ENCODE measurements around the gene KNSTRN.

DNA sequence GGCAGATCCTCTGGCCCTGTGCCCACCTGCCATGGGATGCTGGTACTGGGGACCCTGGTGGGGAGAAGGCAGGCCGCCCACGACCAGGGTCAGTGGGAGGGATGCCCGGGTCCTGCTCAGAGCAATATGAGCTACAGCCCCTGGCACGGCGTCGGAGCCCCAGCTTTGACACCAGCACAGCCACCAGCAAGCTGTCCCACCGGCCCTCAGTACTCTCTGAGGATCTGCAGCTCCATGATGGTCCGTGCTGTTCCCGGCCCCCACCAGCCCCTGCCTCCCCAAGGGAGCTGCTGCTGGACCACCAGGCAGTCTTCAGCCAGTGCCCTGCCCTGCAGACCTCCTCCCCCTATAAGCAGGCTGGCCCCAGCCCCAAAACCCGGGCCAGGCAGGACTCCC, 13.0 kb upstream of the KNSTRN start:
- TF ChIP-seq, protein P1, sequence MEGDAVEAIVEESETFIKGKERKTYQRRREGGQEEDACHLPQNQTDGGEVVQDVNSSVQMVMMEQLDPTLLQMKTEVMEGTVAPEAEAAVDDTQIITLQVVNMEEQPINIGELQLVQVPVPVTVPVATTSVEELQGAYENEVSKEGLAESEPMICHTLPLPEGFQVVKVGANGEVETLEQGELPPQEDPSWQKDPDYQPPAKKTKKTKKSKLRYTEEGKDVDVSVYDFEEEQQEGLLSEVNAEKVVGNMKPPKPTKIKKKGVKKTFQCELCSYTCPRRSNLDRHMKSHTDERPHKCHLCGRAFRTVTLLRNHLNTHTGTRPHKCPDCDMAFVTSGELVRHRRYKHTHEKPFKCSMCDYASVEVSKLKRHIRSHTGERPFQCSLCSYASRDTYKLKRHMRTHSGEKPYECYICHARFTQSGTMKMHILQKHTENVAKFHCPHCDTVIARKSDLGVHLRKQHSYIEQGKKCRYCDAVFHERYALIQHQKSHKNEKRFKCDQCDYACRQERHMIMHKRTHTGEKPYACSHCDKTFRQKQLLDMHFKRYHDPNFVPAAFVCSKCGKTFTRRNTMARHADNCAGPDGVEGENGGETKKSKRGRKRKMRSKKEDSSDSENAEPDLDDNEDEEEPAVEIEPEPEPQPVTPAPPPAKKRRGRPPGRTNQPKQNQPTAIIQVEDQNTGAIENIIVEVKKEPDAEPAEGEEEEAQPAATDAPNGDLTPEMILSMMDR (IDR thresholded peaks at IDR 0.05), result no peak
- no peak for TF ChIP-seq POLR2A (IDR thresholded peaks at IDR 0.05)
